Mesenchymal stem cell (in vitro differentiated cells and primary cell): ENCODE data around the gene IL1RAPL1.

ENCODE experiments used
- DNase-seq: peaks from one replicate; pipeline ENCODE4 v3.0.0-alpha.2; 2013
- H2AFZ ChIP-seq: one replicate; pipeline ENCODE4 v1.6.1; 2013; ENCODE audit warnings: low read depth, mild to moderate bottlenecking, control low read depth, inconsistent platforms, low read length, moderate library complexity
- H2AK5ac ChIP-seq: 2 replicates; pipeline ENCODE4 v1.6.1; 2013; ENCODE audit warnings: low read length, moderate library complexity, mild to moderate bottlenecking, inconsistent platforms; ENCODE audit not compliant: severe bottlenecking
- H2BK120ac ChIP-seq: one replicate; pipeline ENCODE4 v1.6.1; 2013; ENCODE audit warnings: low read depth, mild to moderate bottlenecking, inconsistent platforms, low read length, moderate library complexity
- H2BK12ac ChIP-seq, 2 experiments: one replicate each; pipeline ENCODE4 v1.6.1; 2013; ENCODE audit warnings: inconsistent platforms in 2 of 2, low read length in 2 of 2, mild to moderate bottlenecking in 2 of 2, moderate library complexity in 2 of 2, control low read depth in 1 of 2
- H2BK15ac ChIP-seq: one replicate; pipeline ENCODE4 v1.6.1; 2013; ENCODE audit warnings: mild to moderate bottlenecking, low read depth, inconsistent platforms; ENCODE audit not compliant: poor library complexity, severe bottlenecking
- H2BK5ac ChIP-seq: 2 replicates; pipeline ENCODE4 v1.6.1; 2013; ENCODE audit warnings: low read depth, mild to moderate bottlenecking, low read length, control low read depth, inconsistent platforms; ENCODE audit not compliant: poor library complexity, severe bottlenecking
- H3K14ac ChIP-seq, 2 experiments: one replicate each; pipeline ENCODE4 v1.6.1; 2013; ENCODE audit warnings: inconsistent platforms in 2 of 2, low read length in 2 of 2, control low read depth in 1 of 2, mild to moderate bottlenecking in 1 of 2, moderate library complexity in 1 of 2
- H3K18ac ChIP-seq, 2 experiments: one replicate each; pipeline ENCODE4 v1.6.1; 2013; ENCODE audit warnings: inconsistent platforms in 2 of 2, low read length in 2 of 2, control low read depth in 1 of 2, low read depth in 1 of 2, mild to moderate bottlenecking in 1 of 2
- H3K23ac ChIP-seq, 2 experiments: one replicate each; pipeline ENCODE4 v1.6.1; 2013; ENCODE audit warnings: inconsistent platforms in 2 of 2, low read length in 2 of 2, mild to moderate bottlenecking in 2 of 2, moderate library complexity in 2 of 2, control low read depth in 1 of 2
- H3K27ac ChIP-seq: 2 replicates; pipeline ENCODE4 v1.5.1; 2013; ENCODE audit warnings: mild to moderate bottlenecking, moderate library complexity, low read length, control low read depth, inconsistent platforms; ENCODE audit not compliant: poor library complexity, severe bottlenecking
- H3K27me3 ChIP-seq, 2 experiments: 2 replicates each; pipeline versions ENCODE4 v1.6.1 to v1.7.0; 2013; ENCODE audit warnings: low read length in 2 of 2, mild to moderate bottlenecking in 2 of 2, moderate library complexity in 2 of 2, control low read depth in 1 of 2, inconsistent platforms in 1 of 2; ENCODE audit not compliant: control insufficient read depth in 1 of 2, insufficient read depth in 1 of 2
- H3K36me3 ChIP-seq, 2 experiments: 2 replicates each; pipeline versions ENCODE4 v1.6.1 to v1.7.0; 2013; ENCODE audit warnings: low read length in 2 of 2, control low read depth in 1 of 2, inconsistent platforms in 1 of 2, low read depth in 1 of 2, mild to moderate bottlenecking in 1 of 2; ENCODE audit not compliant: insufficient read depth in 2 of 2, control insufficient read depth in 1 of 2
- H3K4ac ChIP-seq, 2 experiments: one replicate each; pipeline ENCODE4 v1.6.1; 2013; ENCODE audit warnings: inconsistent platforms in 2 of 2, low read length in 2 of 2, mild to moderate bottlenecking in 2 of 2, moderate library complexity in 2 of 2, control low read depth in 1 of 2, low read depth in 1 of 2
- H3K4me1 ChIP-seq: 2 replicates; pipeline ENCODE4 v1.6.1; 2013; ENCODE audit warnings: low read depth, low read length, control low read depth; ENCODE audit not compliant: control insufficient read depth, insufficient read depth
- H3K4me2 ChIP-seq: 2 replicates; pipeline ENCODE4 v1.6.1; 2013; ENCODE audit warnings: low read length, mild to moderate bottlenecking, inconsistent platforms; ENCODE audit not compliant: poor library complexity, severe bottlenecking
- H3K4me3 ChIP-seq, 2 experiments: 2 replicates each; pipeline versions ENCODE4 v1.5.1 to v1.7.0; 2013; ENCODE audit warnings: low read length in 2 of 2, mild to moderate bottlenecking in 2 of 2, control low read depth in 1 of 2, low read depth in 1 of 2; ENCODE audit not compliant: insufficient read depth in 1 of 2
- H3K79me1 ChIP-seq: replicated peaks from 2 replicates; pipeline ENCODE4 v1.6.1; 2013; ENCODE audit warnings: mild to moderate bottlenecking, control low read depth, low read length, inconsistent platforms; ENCODE audit not compliant: poor library complexity, severe bottlenecking
- H3K9ac ChIP-seq: 2 replicates; pipeline ENCODE4 v1.7.0; 2013; ENCODE audit warnings: mild to moderate bottlenecking, low read length, moderate library complexity
- H3K9me3 ChIP-seq: 2 replicates; pipeline ENCODE4 v1.7.0; 2013; ENCODE audit warnings: mild to moderate bottlenecking, low read length; ENCODE audit not compliant: control insufficient read depth
- H4K8ac ChIP-seq: one replicate; pipeline ENCODE4 v1.6.1; 2013; ENCODE audit warnings: inconsistent platforms, mild to moderate bottlenecking, low read length, moderate library complexity
- H4K91ac ChIP-seq: one replicate; pipeline ENCODE4 v1.6.1; 2013; ENCODE audit warnings: mild to moderate bottlenecking, low read length, inconsistent platforms
- WGBS: methylation state at CpG from one replicate; pipeline ENCODE4 v1.1.7; 2013; ENCODE audit warnings: mixed read lengths; 5-methylcytosine and 5-hydroxymethylcytosine counted together

Gene IL1RAPL1

DNA sequence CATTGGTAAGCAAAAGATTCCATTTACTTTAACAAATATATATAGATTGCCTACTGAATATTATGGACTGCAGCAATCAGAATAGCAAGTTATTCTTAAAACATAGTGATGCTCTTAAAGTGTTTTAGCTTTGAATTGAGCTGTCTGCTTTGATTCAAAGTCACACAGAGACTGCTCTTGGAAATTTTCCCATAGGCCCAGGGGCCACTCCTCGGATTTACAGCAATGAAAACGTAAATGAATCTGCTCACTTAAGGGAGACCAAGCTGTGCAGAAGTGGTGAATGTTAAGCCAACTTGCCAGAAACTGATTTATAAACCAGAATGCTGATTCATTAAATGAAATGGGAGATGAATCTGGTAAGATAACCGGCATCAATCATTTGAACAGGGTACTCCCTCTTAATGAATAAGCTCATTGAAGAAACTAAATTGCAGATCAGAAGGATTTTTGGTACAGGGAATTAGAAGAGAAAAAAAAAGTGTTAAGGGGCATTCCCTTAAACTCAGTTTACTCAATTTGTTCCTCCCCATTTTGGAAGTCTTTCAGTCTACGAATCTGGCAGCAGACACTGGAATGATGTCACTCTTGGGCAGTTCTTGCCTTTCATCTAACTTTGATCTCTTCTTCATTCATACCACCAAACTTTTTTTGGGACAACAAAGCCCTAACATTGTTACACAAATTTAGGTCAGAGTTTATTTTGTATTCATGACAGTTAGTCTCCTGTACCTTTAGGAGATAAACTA is 1264.8 kb downstream of the IL1RAPL1 start:
- Histone ChIP-seq H3K23ac (no peak overlapping the region), H4K91ac (no peak overlapping the region), H3K9me3 (no peaks in the 10 kb centered on the region), H3K18ac (no peak overlapping the region), H2BK15ac (no peak overlapping the region), H3K27me3 (no peaks in the 10 kb centered on the region), H2BK12ac (no peak overlapping the region), H3K4me3 (no peak overlapping the region), H3K27ac (no peak overlapping the region), H3K4ac (no peak overlapping the region), H3K79me1 (no peaks in the 10 kb centered on the region), H3K4me2 (no peak overlapping the region), H3K4me1 (no peaks in the 10 kb centered on the region), H2BK5ac (no peak overlapping the region), H2AFZ (no peak overlapping the region), H3K14ac (no peak overlapping the region), H3K9ac (no peak overlapping the region), H4K8ac (no peak overlapping the region), H3K36me3 (no peaks in the 10 kb centered on the region), H2AK5ac (no peak overlapping the region), H2BK120ac (no peak overlapping the region)
- no peak for DNase-seq
- WGBS, result 88% methylated on average over 3 of the region's 4 CpGs

- no peak overlapping the region for H2BK15ac ChIP-seq
- H3K9ac ChIP-seq, result no peak overlapping the region
- H4K8ac ChIP-seq, result no peak overlapping the region
- no peak overlapping the region for H3K4ac ChIP-seq
- no peak overlapping the region for H3K4me3 ChIP-seq
- H2BK12ac ChIP-seq, result no peak overlapping the region
- H3K27me3 ChIP-seq, result no peaks in the 10 kb centered on the region
- no peak overlapping the region for H3K4me2 ChIP-seq
- peak; percentile 1 for DNase-seq
- H3K9me3 ChIP-seq, result no peaks in the 10 kb centered on the region
- no peak overlapping the region for H2BK5ac ChIP-seq
- no peak overlapping the region for H3K18ac ChIP-seq
- H2AK5ac ChIP-seq, result no peak overlapping the region
- H3K79me1 ChIP-seq, result no peaks in the 10 kb centered on the region
- H3K14ac ChIP-seq, result no peak overlapping the region
- no peak overlapping the region for H3K23ac ChIP-seq
- H3K4me1 ChIP-seq, result no peaks in the 10 kb centered on the region
- no peaks in the 10 kb centered on the region for H3K36me3 ChIP-seq
- H2AFZ ChIP-seq, result no peak overlapping the region
- no peak overlapping the region for H3K27ac ChIP-seq
- no peak overlapping the region for H2BK120ac ChIP-seq
- no peak overlapping the region for H4K91ac ChIP-seq
Observed at GRCh38 chrX:29852767-29853166, 1265.5 kb downstream of the IL1RAPL1 start.

DNA sequence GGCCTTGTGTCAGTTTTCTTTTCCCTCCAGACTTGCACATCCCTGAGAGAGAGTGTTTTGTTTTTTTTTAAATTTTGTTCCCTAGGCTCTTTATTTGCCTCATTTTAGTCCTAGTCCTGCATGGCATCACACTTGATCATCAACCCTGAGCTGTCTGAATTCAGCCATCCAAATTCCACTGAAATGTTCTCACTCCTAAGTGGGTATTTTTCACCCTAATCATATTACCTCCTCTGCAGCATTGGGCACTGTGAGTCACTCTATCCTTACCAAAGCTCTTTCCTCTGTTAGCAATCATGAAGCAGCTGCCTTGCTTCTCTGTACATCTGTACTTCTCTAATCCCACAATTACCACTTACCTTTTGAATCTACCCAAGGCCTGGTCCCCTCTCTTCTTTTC is 1271.5 kb downstream of the IL1RAPL1 start:
- H3K27ac ChIP-seq, result no peak overlapping the region
- H2AFZ ChIP-seq, result no peak overlapping the region
- no peak overlapping the region for H3K23ac ChIP-seq
- H3K4me1 ChIP-seq, result no peaks in the 10 kb centered on the region
- no peak overlapping the region for H2BK12ac ChIP-seq
- H3K9me3 ChIP-seq, result no peaks in the 10 kb centered on the region
- no peaks in the 10 kb centered on the region for H3K36me3 ChIP-seq
- DNase-seq, result no peak
- no peak overlapping the region for H2BK15ac ChIP-seq
- no peak overlapping the region for H3K4me2 ChIP-seq
- no peak overlapping the region for H4K91ac ChIP-seq
- H4K8ac ChIP-seq, result no peak overlapping the region
- H2BK120ac ChIP-seq, result no peak overlapping the region
- no peak overlapping the region for H2BK5ac ChIP-seq
- no peak overlapping the region for H3K4me3 ChIP-seq
- no peak overlapping the region for H3K9ac ChIP-seq
- H3K14ac ChIP-seq, result no peak overlapping the region
- no peak overlapping the region for H2AK5ac ChIP-seq
- H3K27me3 ChIP-seq, result no peaks in the 10 kb centered on the region
- H3K18ac ChIP-seq, result no peak overlapping the region
- H3K4ac ChIP-seq, result no peak overlapping the region
- H3K79me1 ChIP-seq, result no peaks in the 10 kb centered on the region

- no peak overlapping the region for H3K4me3 ChIP-seq
- no peaks in the 10 kb centered on the region for H3K36me3 ChIP-seq
- H3K27ac ChIP-seq, result no peak overlapping the region
- no peak overlapping the region for H2BK5ac ChIP-seq
- H3K23ac ChIP-seq, result no peak overlapping the region
- no peak overlapping the region for H4K91ac ChIP-seq
- H3K4me2 ChIP-seq, result no peak overlapping the region
- no peak overlapping the region for H2BK15ac ChIP-seq
- no peak overlapping the region for H2AK5ac ChIP-seq
- H3K9me3 ChIP-seq, result no peaks in the 10 kb centered on the region
- no peak overlapping the region for H2BK120ac ChIP-seq
- H3K9ac ChIP-seq, result no peak overlapping the region
- H4K8ac ChIP-seq, result no peak overlapping the region
- H3K18ac ChIP-seq, result no peak overlapping the region
- no peak overlapping the region for H2AFZ ChIP-seq
- 100% methylated on average over 3 of the region's 7 CpGs for WGBS
- no peaks in the 10 kb centered on the region for H3K4me1 ChIP-seq
- H3K27me3 ChIP-seq, result no peaks in the 10 kb centered on the region
- no peak overlapping the region for H3K4ac ChIP-seq
- no peaks in the 10 kb centered on the region for H3K79me1 ChIP-seq
- H3K14ac ChIP-seq, result no peak overlapping the region
- no peak overlapping the region for H2BK12ac ChIP-seq
- DNase-seq, result no peak
Observed at GRCh38 chrX:29862126-29862677, 1275.0 kb downstream of the IL1RAPL1 start.
